Measurements from ENCODE around the gene SPON2. TPM values are rescaled to one million over a fixed set of nuclear protein-coding genes. Genes with fewer than 3 reads are reported as not detected.

SPON2 gene
- total RNA-seq, 1 donor from 2014 or later = 13.9 TPM

DNA sequence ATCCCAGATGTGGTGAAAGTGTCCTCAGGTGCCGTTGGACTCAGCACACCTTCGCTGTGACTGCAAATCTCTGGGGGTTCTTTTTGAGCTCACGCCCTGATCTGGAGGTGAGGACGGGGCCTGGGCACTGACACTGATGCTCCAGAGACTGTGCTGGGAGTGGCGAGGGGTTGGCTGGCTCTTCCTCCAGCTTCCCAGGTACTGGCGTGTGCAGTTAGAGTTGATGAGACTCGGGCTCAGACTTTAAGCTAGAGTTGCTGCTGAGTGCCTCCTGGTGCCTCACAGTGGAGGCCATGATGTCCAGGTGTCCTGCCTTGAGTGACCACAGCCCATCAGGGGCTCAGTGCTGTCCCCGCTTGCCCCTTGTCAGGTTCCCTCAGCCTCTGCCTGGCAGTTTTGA is 16.3 kb downstream of the SPON2 start:
- peaks cover 52% of the 10 kb centered on the region for H3K27me3 ChIP-seq (ENCODE audit: low read depth)
- no peak overlapping the region for H3K27ac ChIP-seq (replicated peaks)
- intact Hi-C loops (cut with micrococcal nuclease) = no loop called here
- no peaks in the 10 kb centered on the region for H3K36me3 ChIP-seq
- TF ChIP-seq, protein P1, sequence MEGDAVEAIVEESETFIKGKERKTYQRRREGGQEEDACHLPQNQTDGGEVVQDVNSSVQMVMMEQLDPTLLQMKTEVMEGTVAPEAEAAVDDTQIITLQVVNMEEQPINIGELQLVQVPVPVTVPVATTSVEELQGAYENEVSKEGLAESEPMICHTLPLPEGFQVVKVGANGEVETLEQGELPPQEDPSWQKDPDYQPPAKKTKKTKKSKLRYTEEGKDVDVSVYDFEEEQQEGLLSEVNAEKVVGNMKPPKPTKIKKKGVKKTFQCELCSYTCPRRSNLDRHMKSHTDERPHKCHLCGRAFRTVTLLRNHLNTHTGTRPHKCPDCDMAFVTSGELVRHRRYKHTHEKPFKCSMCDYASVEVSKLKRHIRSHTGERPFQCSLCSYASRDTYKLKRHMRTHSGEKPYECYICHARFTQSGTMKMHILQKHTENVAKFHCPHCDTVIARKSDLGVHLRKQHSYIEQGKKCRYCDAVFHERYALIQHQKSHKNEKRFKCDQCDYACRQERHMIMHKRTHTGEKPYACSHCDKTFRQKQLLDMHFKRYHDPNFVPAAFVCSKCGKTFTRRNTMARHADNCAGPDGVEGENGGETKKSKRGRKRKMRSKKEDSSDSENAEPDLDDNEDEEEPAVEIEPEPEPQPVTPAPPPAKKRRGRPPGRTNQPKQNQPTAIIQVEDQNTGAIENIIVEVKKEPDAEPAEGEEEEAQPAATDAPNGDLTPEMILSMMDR (IDR thresholded peaks at IDR 0.05; ENCODE audit: borderline replicate concordance) = no peak
- peaks cover 11% of the 10 kb centered on the region for H3K4me1 ChIP-seq
- peaks cover 18% of the 10 kb centered on the region for H3K9me3 ChIP-seq (replicated peaks)
- H3K4me3 ChIP-seq = no peak overlapping the region
- DNase-seq = no peak

DNA sequence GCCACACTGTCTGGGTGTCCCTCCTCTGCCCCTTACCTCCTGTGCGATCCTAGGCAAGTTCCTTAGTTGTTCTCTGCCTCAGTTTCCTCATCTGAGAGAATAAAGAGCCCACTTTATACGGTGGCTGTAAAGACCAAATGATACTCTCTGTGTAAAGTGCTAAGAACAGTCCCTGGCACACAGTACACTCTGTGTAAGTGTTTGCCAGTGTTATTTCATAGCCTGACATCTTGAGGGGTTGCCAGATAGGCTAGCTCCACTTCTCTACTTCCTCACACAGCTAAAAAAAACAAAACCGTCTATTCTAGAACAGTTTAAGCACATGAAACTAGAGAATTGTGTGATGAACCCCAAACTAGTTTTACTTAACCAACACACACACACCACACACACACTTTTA is 17.1 kb downstream of the SPON2 start:
- TF ChIP-seq, protein P1 (IDR thresholded peaks at IDR 0.05; ENCODE audit: borderline replicate concordance) = no peak
- Histone ChIP-seq H3K9me3 (replicated peaks) (peaks cover 18% of the 10 kb centered on the region), H3K4me1 (peaks cover 11% of the 10 kb centered on the region), H3K27me3 (ENCODE audit: low read depth) (peaks cover 58% of the 10 kb centered on the region), H3K4me3 (no peak overlapping the region), H3K27ac (replicated peaks) (no peak overlapping the region), H3K36me3 (no peaks in the 10 kb centered on the region)
- intact Hi-C loops (cut with micrococcal nuclease) = no loop called here
- no peak for DNase-seq

DNA sequence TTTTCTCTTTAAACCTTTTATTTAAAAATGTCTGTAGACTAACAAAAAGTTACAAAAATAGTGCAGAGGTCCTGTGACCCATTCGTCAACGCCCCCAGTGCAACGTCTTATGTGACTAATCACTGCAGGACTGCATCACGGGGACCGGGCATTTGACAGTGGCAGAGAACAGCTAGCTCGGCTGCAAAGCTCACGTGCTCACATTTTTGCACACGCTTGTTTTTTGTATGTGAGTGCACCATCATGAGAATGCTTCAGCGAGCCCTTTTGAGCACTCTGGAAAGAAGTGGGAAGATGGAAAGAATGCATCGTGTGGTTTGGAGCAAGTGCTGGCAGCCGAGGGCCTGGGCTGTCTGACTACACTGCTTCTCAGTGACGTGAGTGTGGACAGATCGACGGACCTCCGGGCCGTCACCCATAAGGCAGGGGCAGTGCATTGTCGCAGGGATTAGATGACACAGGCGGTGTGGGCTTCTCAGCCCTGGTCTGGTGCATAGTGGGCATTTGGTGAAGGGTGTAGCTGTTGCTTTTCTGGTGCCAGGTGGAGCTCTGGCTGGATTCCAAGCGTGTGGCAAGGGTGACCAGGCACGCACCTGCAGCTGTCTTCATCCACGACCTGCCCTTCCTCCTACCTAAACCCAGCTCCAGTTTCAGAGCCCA is 17.7 kb downstream of the SPON2 start:
- Histone ChIP-seq H3K27me3 (ENCODE audit: low read depth) (peaks cover 64% of the 10 kb centered on the region), H3K36me3 (no peaks in the 10 kb centered on the region), H3K27ac (replicated peaks) (no peak overlapping the region), H3K4me1 (peaks cover 11% of the 10 kb centered on the region), H3K9me3 (replicated peaks) (peaks cover 18% of the 10 kb centered on the region), H3K4me3 (no peak overlapping the region)
- intact Hi-C loops (cut with micrococcal nuclease) = no loop called here
- no peak for DNase-seq
- TF ChIP-seq, protein P1 (IDR thresholded peaks at IDR 0.05; ENCODE audit: borderline replicate concordance) = no peak

DNA sequence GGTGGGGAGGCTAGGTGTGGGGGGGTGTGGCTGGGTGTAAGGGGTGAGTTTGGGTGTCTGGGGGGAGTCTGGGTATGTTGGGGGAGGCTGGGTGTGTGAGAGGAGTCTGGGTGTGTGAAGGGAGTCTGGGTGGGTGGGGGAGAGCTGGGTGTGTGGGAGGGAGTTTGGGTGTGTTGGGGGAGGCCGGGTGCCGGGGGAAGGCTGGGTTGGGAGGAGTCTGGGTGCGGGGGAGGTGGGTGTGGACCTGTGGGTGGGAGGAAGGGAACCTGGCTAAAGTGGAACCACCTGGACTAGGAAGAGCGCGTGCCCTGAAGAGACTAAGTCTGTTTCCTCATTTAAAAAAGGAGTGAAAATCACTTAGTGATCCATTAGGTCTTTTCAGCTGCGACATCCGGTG is 18.3 kb downstream of the SPON2 start:
- H3K4me3 ChIP-seq = no peak overlapping the region
- intact Hi-C loops (cut with micrococcal nuclease) = no loop called here
- no peak for DNase-seq
- H3K27ac ChIP-seq (replicated peaks) = no peak overlapping the region
- H3K27me3 ChIP-seq (ENCODE audit: low read depth) = peaks cover 60% of the 10 kb centered on the region
- peaks cover 11% of the 10 kb centered on the region for H3K4me1 ChIP-seq
- no peaks in the 10 kb centered on the region for H3K36me3 ChIP-seq
- peaks cover 18% of the 10 kb centered on the region for H3K9me3 ChIP-seq (replicated peaks)
- TF ChIP-seq, protein P1 (IDR thresholded peaks at IDR 0.05; ENCODE audit: borderline replicate concordance) = no peak

DNA sequence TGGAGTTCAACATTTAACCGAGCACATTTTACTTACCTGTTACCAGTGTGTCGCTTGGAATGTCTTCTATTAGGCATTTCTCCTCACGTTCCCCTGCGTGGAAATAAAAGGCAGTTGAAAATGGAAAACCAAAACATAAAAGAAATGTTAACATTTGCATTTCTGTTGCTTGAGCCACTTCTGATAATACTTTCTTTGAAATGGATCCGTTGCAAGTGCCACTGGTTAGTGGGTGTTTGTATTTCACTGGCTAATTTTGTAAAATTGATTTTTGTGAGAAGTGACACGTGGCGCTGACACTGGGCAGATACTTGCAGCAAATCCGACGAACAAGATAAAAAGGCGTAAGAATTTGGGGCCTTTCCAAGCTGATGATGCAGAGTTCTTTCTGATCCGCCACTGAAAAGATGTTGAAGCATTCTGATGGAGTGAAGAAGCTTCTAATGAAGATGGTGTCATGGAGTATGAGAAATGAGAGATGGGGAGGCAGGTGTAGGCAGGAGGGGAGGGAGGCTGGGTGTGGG is 18.8 kb downstream of the SPON2 start:
- no peaks in the 10 kb centered on the region for H3K36me3 ChIP-seq
- TF ChIP-seq, protein P1 (IDR thresholded peaks at IDR 0.05; ENCODE audit: borderline replicate concordance) = no peak
- intact Hi-C loops (cut with micrococcal nuclease) = no loop called here
- H3K4me1 ChIP-seq = peaks cover 11% of the 10 kb centered on the region
- H3K27me3 ChIP-seq (ENCODE audit: low read depth) = peaks cover 59% of the 10 kb centered on the region
- DNase-seq = no peak
- H3K27ac ChIP-seq (replicated peaks) = no peak overlapping the region
- peaks cover 16% of the 10 kb centered on the region for H3K9me3 ChIP-seq (replicated peaks)
- no peak overlapping the region for H3K4me3 ChIP-seq
